K562 (cell line): ENCODE measurements around the gene CPNE9. TPM values are rescaled to one million over a fixed set of nuclear protein-coding genes. Genes with fewer than 3 reads are reported as not detected.

Source experiments
- BRD9 ChIP-seq: fragments of 450-650 bp; IDR thresholded peaks from 2 replicates; pipeline ENCODE4 v1.6.1; 2018; ENCODE audit warnings: low read depth; ENCODE audit not compliant: partially characterized antibody
- CC2D1A ChIP-seq: fragments of 450-650 bp; IDR thresholded peaks from 2 replicates; pipeline ENCODE4 v1.6.1; 2017; ENCODE audit warnings: mild to moderate bottlenecking
- E2F8 ChIP-seq: fragments of 450-650 bp; IDR thresholded peaks from 2 replicates; pipeline ENCODE4 v1.7.1; 2018; ENCODE audit warnings: mild to moderate bottlenecking, low read depth; ENCODE audit not compliant: partially characterized antibody
- ETV6 ChIP-seq, 3 experiments: fragments of 150-350 bp in 1 of 3; sonication (generic) in 1 of 3; formaldehyde crosslinking in 1 of 3; IDR thresholded peaks; 2 replicates each; pipeline versions ENCODE4 v1.6.1 to v1.8.0; 2014 to 2022; ENCODE audit warnings: borderline replicate concordance in 2 of 3, low read depth in 2 of 3, antibody characterized with exemption in 1 of 3, low read length in 1 of 3, mild to moderate bottlenecking in 1 of 3, missing genetic modification reagents in 1 of 3
- FOXP4 ChIP-seq: sonication (generic); formaldehyde crosslinking; IDR thresholded peaks from 2 replicates; pipeline ENCODE4 v1.8.0; 2022; ENCODE audit warnings: mild to moderate bottlenecking, missing genetic modification reagents, borderline replicate concordance
- MYC ChIP-seq, 2 experiments: fragments of 250-450 bp in 1 of 2; sonication (Bioruptor Pico) in 1 of 2; IDR thresholded peaks; 2 replicates each; pipeline versions ENCODE4 v1.5.1 to v1.6.1; 2012 to 2021; ENCODE audit warnings: low read depth in 2 of 2, borderline replicate concordance in 1 of 2, improper control_type of control experiment in 1 of 2, low read length in 1 of 2, mild to moderate bottlenecking in 1 of 2, moderate library complexity in 1 of 2
- NKRF ChIP-seq: fragments of 450-650 bp; IDR thresholded peaks from 2 replicates; pipeline ENCODE4 v1.6.1; 2016; ENCODE audit warnings: borderline replicate concordance
- RBM22 ChIP-seq: fragments of 200-400 bp; formaldehyde crosslinking; IDR thresholded peaks from 2 replicates; pipeline ENCODE4 v1.6.1; 2018; ENCODE audit warnings: low read length, low read depth; ENCODE audit not compliant: poor library complexity, severe bottlenecking
- YY1 ChIP-seq, 3 experiments: IDR thresholded peaks; 2 replicates each; pipeline ENCODE4 v1.6.1; 2011; ENCODE audit warnings: low read length in 2 of 3, mild to moderate bottlenecking in 2 of 3, moderate library complexity in 2 of 3, borderline replicate concordance in 1 of 3, control low read depth in 1 of 3, low read depth in 1 of 3; ENCODE audit not compliant: insufficient read depth in 3 of 3, insufficient replicate concordance in 2 of 3, control insufficient read depth in 1 of 3, insufficient read length in 1 of 3; ENCODE audit errors: extremely low read depth in 1 of 3
- ZBTB9 ChIP-seq: fragments of 450-650 bp; formaldehyde crosslinking; IDR thresholded peaks from 2 replicates; pipeline ENCODE4 v1.4.0; 2020; ENCODE audit warnings: mild to moderate bottlenecking, moderate library complexity
- ZNF224 ChIP-seq: sonication (generic); formaldehyde crosslinking; IDR thresholded peaks from 2 replicates; pipeline ENCODE4 v1.8.0; 2022; ENCODE audit warnings: mild to moderate bottlenecking, missing genetic modification reagents
- ZNF395 ChIP-seq: fragments of 200-800 bp; sonication (Bioruptor generic); IDR thresholded peaks from 2 replicates; pipeline ENCODE4 v1.6.1; 2017; ENCODE audit warnings: missing genetic modification characterization, missing compliant biosample characterization
- polyA plus RNA-seq, 8 experiments: library from polyadenylated mRNA; depleted of rRNA in 4 of 8; stranded (reverse) in 5 of 8; unstranded in 3 of 8; fragments of >200 nt; fragmentation: Nextera tagmentation in 2 of 8; fragmentation: Illumina TruSeq in 1 of 8; extraction: Ambion mirVana in 2 of 8; extraction: Trizol in 1 of 8; gene quantifications; 2 replicates each; pipeline versions ENCODE4 v1.2.1 to v1.2.3, GENCODE V29; 2011 to 2014; ENCODE audit warnings: inconsistent platforms in 1 of 8, missing spikeins in 1 of 8
- total RNA-seq, 7 experiments: library from RNA; depleted of rRNA in 6 of 7; stranded (reverse); fragments of >200 nt in 6 of 7; fragmentation: Illumina TruSeq in 2 of 7; extraction: Trizol in 2 of 7; gene quantifications; 2 replicates each; pipeline versions ENCODE4 v1.2.1 to v1.2.3, GENCODE V29; 2011 to 2021; ENCODE audit warnings: low replicate concordance in 1 of 7

CPNE9 gene
- total and polyA plus RNA-seq, 9 of the 15 experiments (the other 6 are each of a cell fraction or from before 2014, with no cell fraction given), result 0.22 to 0.56 (median 0.29) TPM; not detected in 3

- TF ChIP-seq NKRF (peak; percentile 88), CC2D1A (peak; percentile 97), FOXP4 (peak; percentile 90), ZNF395 (CRISPR knock-in tag) (peak; percentile 51; the same call in 1 of the 2 replicates), ZBTB9 (no peak), RBM22 (no peak), ETV6 (IDR thresholded peaks at IDR 0.05; ENCODE audit: borderline replicate concordance in 1 of 2, low read depth in 2 of 2, low read length in 1 of 2) (no peak; a peak in 1 of 4 replicates), ETV6 (CRISPR knock-in tag; IDR thresholded peaks at IDR 0.05; ENCODE audit: borderline replicate concordance) (no peak), ZNF224 (CRISPR knock-in tag) (peak; percentile 68; the same call in 1 of the 2 replicates), YY1 (IDR thresholded peaks at IDR 0.05; ENCODE audit: borderline replicate concordance in 1 of 3, control insufficient read depth in 1 of 3, extremely low read depth in 1 of 3, insufficient read depth in 3 of 3, insufficient read length in 1 of 3, insufficient replicate concordance in 2 of 3, low read depth in 1 of 3, low read length in 2 of 3) (peak in 1 of 3 experiments; percentile 47), BRD9 (peak; percentile 31), MYC (IDR thresholded peaks at IDR 0.05; ENCODE audit: low read depth, low read length) (peak; percentile 52), MYC (CRISPR knock-in tag; IDR thresholded peaks at IDR 0.05; ENCODE audit: borderline replicate concordance, low read depth) (no peak), E2F8 (peak; percentile 60)
Observed at GRCh38 chr3:9749645-9750555, 46.3 kb downstream of the CPNE9 start, which contains the start of gene OGG1 (continued).
